DOHH2 (cell line): ENCODE data around the gene TCF3.

Experiments
- H3F3A ChIP-seq: fragments of 200-600 bp; sonication (generic), shearing (Covaris generic); 2 replicates; pipeline ENCODE4 v1.6.0; 2016; ENCODE audit warnings: antibody characterized with exemption, mild to moderate bottlenecking; ENCODE audit not compliant: control insufficient read depth, insufficient read depth
- H3K27ac ChIP-seq: fragments of 200-600 bp; sonication (generic); 2 replicates; pipeline ENCODE4 v1.5.1; 2014; ENCODE audit warnings: low read depth, mild to moderate bottlenecking, low read length, moderate library complexity
- H3K27me3 ChIP-seq: fragments of 200-600 bp; sonication (generic); 2 replicates; pipeline ENCODE4 v1.6.1; 2014; ENCODE audit warnings: mild to moderate bottlenecking, low read length, mixed read lengths; ENCODE audit not compliant: control insufficient read depth
- H3K36me3 ChIP-seq: fragments of 200-600 bp; sonication (generic); 2 replicates; pipeline ENCODE4 v1.6.1; 2014; ENCODE audit warnings: mild to moderate bottlenecking, low read length, moderate library complexity, mixed read lengths; ENCODE audit not compliant: control insufficient read depth
- H3K4me1 ChIP-seq: fragments of 200-600 bp; sonication (generic); 2 replicates; pipeline ENCODE4 v1.6.1; 2014; ENCODE audit warnings: mild to moderate bottlenecking, low read length, mixed read lengths; ENCODE audit not compliant: control insufficient read depth
- H3K4me2 ChIP-seq: fragments of 200-600 bp; sonication (generic); 2 replicates; pipeline ENCODE4 v1.6.0; 2014; ENCODE audit warnings: mild to moderate bottlenecking, low read length, moderate library complexity
- H3K4me3 ChIP-seq: fragments of 200-600 bp; sonication (generic); 2 replicates; pipeline ENCODE4 v1.5.1; 2014; ENCODE audit warnings: mild to moderate bottlenecking, low read length, mixed read lengths
- H3K79me2 ChIP-seq: fragments of 200-600 bp; sonication (generic); 2 replicates; pipeline ENCODE4 v1.6.1; 2014; ENCODE audit warnings: mild to moderate bottlenecking, low read length, mixed read lengths; ENCODE audit not compliant: control insufficient read depth
- H3K9me2 ChIP-seq: fragments of 200-600 bp; sonication (generic); replicated peaks from 2 replicates; pipeline ENCODE4 v1.6.1; 2014; ENCODE audit warnings: mild to moderate bottlenecking, low read length, mixed read lengths; ENCODE audit not compliant: control insufficient read depth
- H3K9me3 ChIP-seq: fragments of 200-600 bp; sonication (generic); 2 replicates; pipeline ENCODE4 v1.6.1; 2014; ENCODE audit warnings: antibody characterized with exemption, low read length, mixed read lengths; ENCODE audit not compliant: control insufficient read depth, insufficient read depth
- H4K20me1 ChIP-seq: fragments of 200-600 bp; sonication (generic); 2 replicates; pipeline ENCODE4 v1.6.0; 2014; ENCODE audit warnings: low read depth, mild to moderate bottlenecking, antibody characterized with exemption, low read length, moderate library complexity; ENCODE audit not compliant: control insufficient read depth, insufficient read depth
- EZH2phosphoT487 ChIP-seq: fragments of 200-600 bp; sonication (generic); IDR thresholded peaks from 2 replicates; pipeline ENCODE4 v1.6.1; 2017; ENCODE audit warnings: borderline replicate concordance, mild to moderate bottlenecking, antibody characterized with exemption, low read length, moderate library complexity, mixed read lengths
- TF ChIP-seq, protein P1 (sequence below): fragments of 200-600 bp; sonication (generic); IDR thresholded peaks from one replicate; pipeline ENCODE4 v1.5.1; 2014; ENCODE audit warnings: antibody characterized with exemption, mild to moderate bottlenecking, low read depth, low read length; ENCODE audit not compliant: poor library complexity, severe bottlenecking

TCF3 gene

DNA sequence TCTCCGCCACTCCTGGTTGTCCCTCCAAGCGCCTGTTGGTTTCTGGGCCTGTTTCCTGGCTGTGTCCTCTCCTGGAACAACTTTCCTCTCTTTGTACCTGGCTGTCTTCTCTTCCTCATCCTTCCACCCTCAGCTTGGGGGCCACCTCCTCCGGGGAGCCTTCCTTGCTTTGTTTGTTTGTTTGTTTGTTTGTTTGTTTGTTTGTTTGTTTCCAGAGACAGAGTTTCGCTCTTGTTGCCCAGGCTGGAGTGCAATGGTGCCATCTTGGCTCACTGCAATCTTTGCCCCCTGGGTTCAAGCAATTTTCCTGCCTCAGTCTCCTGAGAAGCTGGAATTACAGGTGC is 6.6 kb upstream of the TCF3 start:
- no peak overlapping the region for H3K4me3 ChIP-seq
- H3K9me3 ChIP-seq = peaks cover 5% of the 10 kb centered on the region; the same call in 1 of the 2 replicates
- TF ChIP-seq, protein P1, sequence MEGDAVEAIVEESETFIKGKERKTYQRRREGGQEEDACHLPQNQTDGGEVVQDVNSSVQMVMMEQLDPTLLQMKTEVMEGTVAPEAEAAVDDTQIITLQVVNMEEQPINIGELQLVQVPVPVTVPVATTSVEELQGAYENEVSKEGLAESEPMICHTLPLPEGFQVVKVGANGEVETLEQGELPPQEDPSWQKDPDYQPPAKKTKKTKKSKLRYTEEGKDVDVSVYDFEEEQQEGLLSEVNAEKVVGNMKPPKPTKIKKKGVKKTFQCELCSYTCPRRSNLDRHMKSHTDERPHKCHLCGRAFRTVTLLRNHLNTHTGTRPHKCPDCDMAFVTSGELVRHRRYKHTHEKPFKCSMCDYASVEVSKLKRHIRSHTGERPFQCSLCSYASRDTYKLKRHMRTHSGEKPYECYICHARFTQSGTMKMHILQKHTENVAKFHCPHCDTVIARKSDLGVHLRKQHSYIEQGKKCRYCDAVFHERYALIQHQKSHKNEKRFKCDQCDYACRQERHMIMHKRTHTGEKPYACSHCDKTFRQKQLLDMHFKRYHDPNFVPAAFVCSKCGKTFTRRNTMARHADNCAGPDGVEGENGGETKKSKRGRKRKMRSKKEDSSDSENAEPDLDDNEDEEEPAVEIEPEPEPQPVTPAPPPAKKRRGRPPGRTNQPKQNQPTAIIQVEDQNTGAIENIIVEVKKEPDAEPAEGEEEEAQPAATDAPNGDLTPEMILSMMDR = no peak
- TF ChIP-seq EZH2phosphoT487 = no peak
- H3K4me2 ChIP-seq = no peak overlapping the region
- peaks cover 36% of the 10 kb centered on the region for H3K4me1 ChIP-seq
- no peaks in the 10 kb centered on the region for H3K79me2 ChIP-seq
- no peaks in the 10 kb centered on the region for H3K27me3 ChIP-seq
- H3K27ac ChIP-seq = no peak overlapping the region
- H4K20me1 ChIP-seq = no peaks in the 10 kb centered on the region
- no peaks in the 10 kb centered on the region for H3K9me2 ChIP-seq
- H3F3A ChIP-seq = peaks cover 6% of the 10 kb centered on the region; the same call in 1 of the 2 replicates
- H3K36me3 ChIP-seq = no peaks in the 10 kb centered on the region

DNA sequence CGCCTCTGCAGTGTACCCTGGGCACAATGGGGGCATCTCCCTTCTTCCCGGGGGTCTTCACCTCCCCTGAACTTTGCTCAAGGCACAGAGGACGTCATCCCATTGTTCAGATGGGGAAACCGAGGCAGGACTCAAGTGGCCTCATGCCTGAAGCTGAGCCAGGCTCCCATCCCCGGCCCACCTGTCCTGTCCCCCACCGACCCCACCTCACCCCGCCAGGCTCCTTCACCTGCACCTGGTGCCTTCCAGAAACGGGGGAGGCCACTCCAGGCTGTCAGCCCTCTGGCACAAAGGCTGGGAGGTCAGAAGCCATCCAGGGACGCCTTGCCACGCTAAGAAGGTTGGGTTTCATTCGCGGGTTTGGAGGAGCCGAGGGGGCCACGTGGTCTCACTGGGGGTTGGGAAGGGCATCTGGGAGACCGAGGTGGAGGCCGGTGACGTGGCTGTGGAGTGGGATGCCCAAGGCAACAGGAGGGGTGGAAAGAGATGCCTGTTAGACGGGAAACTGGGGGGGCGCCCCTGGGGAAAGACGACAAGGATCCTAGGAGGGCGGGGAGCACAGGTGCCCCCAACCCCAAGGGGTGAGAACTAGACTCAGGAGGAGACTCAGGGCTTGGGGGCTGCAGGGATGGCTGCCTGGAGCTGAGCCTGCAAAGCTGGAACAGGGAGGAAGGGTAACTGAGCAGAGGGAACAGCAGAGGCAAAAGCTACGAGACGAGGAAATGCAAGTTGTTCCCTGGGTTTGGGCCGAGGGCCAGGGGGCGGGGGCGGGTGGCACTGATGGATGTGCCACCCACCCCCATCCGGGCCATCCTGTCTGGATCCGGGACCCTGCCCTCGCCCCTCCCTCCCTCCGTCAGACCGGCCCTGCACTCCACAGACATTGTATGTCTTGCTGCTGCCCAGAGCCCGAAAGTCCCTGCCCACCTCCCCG is 6.0 kb upstream of the TCF3 start:
- no peaks in the 10 kb centered on the region for H3K9me2 ChIP-seq
- H3K9me3 ChIP-seq = peaks cover 5% of the 10 kb centered on the region; the same call in 1 of the 2 replicates
- H3K4me2 ChIP-seq = no peak overlapping the region
- peaks cover 31% of the 10 kb centered on the region for H3K4me1 ChIP-seq
- H3K4me3 ChIP-seq = no peak overlapping the region
- no peaks in the 10 kb centered on the region for H3K27me3 ChIP-seq
- H3K79me2 ChIP-seq = no peaks in the 10 kb centered on the region
- no peaks in the 10 kb centered on the region for H3K36me3 ChIP-seq
- no peak overlapping the region for H3K27ac ChIP-seq
- peaks cover 6% of the 10 kb centered on the region; the same call in 1 of the 2 replicates for H3F3A ChIP-seq
- H4K20me1 ChIP-seq = no peaks in the 10 kb centered on the region
- no peak for TF ChIP-seq EZH2phosphoT487
- TF ChIP-seq, protein P1 = no peak

DNA sequence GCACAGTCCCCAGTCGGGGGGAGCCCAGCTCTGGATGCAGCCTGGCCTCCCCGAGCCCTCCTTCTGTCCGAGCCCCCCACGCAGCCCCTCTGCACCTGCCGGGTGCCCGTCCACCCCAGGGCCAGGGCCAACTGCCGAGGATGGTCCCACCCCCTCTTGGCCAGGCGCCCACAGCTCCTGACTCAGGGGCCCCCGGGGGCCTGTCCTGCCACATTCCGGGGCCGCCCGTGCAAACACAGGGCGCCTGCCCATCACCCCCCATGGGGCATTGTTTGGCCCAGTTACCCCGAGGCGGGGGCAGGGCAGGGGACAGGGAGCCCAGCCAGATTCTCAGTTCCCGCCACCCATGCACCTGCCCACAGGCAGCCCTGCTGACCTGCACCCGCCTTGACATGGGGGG is 5.3 kb upstream of the TCF3 start:
- H3K4me2 ChIP-seq = no peak overlapping the region

More for the DNA sequence above, 5.3 kb upstream of the TCF3 start:
- Histone ChIP-seq H3F3A (peaks cover 6% of the 10 kb centered on the region; the same call in 1 of the 2 replicates), H3K79me2 (no peaks in the 10 kb centered on the region), H3K4me3 (no peak overlapping the region), H3K27ac (no peak overlapping the region), H3K36me3 (no peaks in the 10 kb centered on the region), H3K27me3 (no peaks in the 10 kb centered on the region), H3K9me3 (peaks cover 5% of the 10 kb centered on the region; the same call in 1 of the 2 replicates), H3K4me1 (peaks cover 31% of the 10 kb centered on the region), H3K9me2 (no peaks in the 10 kb centered on the region), H4K20me1 (no peaks in the 10 kb centered on the region)
- TF ChIP-seq EZH2phosphoT487 = no peak
- TF ChIP-seq, protein P1 = no peak
